ENCODE results near the gene SPDYA. TPM values are rescaled to one million over a fixed set of nuclear protein-coding genes. Genes with fewer than 3 reads are reported as not detected.

Gene SPDYA
- total and polyA plus RNA-seq, 2 of the 13 experiments (the other 11 are each of a cell fraction or from before 2014, with no cell fraction given), result 0.32 to 0.75 TPM

- TF ChIP-seq REST (IDR thresholded peaks at IDR 0.05; ENCODE audit: borderline replicate concordance in 1 of 2, low read depth in 1 of 2, low read length in 2 of 2) (0 out of 4 replicates have a peak, but pooled peaks of 1 of the 2 experiments have one; percentile 48), CENPT (CRISPR knock-in tag; IDR thresholded peaks at IDR 0.05; ENCODE audit: low read depth) (peak; percentile 60; the same call in 1 of the 2 replicates), TFAP4 (IDR thresholded peaks at IDR 0.05; ENCODE audit: borderline replicate concordance, low read depth) (peak; percentile 75; the same call in 1 of the 2 replicates), EED (CRISPR knock-in tag; IDR thresholded peaks at IDR 0.05) (peak; percentile 93), NBN (conservative IDR thresholded peaks at IDR 0.05) (no peak), ZNF614 (CRISPR knock-in tag; IDR thresholded peaks at IDR 0.05; ENCODE audit: borderline replicate concordance) (peak; percentile 97; the same call in 1 of the 2 replicates), DDIT3 (CRISPR knock-in tag; IDR thresholded peaks at IDR 0.05) (no peak; the same call in 1 of the 2 replicates), HNRNPL (IDR thresholded peaks at IDR 0.05; ENCODE audit: low read depth, low read length) (no peak), FOXP4 (CRISPR knock-in tag; IDR thresholded peaks at IDR 0.05) (peak; percentile 77), CC2D1A (CRISPR knock-in tag; IDR thresholded peaks at IDR 0.05) (peak; percentile 13; the same call in 1 of the 2 replicates), KLF12 (CRISPR knock-in tag; IDR thresholded peaks at IDR 0.05; ENCODE audit: borderline replicate concordance) (peak; percentile 72; the same call in 1 of the 2 replicates), NRL (CRISPR knock-in tag; IDR thresholded peaks at IDR 0.05; ENCODE audit: borderline replicate concordance) (peak; percentile 58; the same call in 1 of the 2 replicates), ZNF350 (CRISPR knock-in tag; IDR thresholded peaks at IDR 0.05; ENCODE audit: borderline replicate concordance, low read depth) (peak; percentile 99), PHF8 (CRISPR knock-in tag; IDR thresholded peaks at IDR 0.05) (peak; percentile 99), ZBTB44 (CRISPR knock-in tag; IDR thresholded peaks at IDR 0.05) (peak; percentile 91; the same call in 1 of the 2 replicates), REL (CRISPR knock-in tag; conservative IDR thresholded peaks at IDR 0.05) (peak; percentile 82), ZNF160 (CRISPR knock-in tag; IDR thresholded peaks at IDR 0.05) (peak; percentile 85; the same call in 1 of the 2 replicates), MLX (CRISPR knock-in tag; IDR thresholded peaks at IDR 0.05) (peak; percentile 82; the same call in 1 of the 2 replicates), PCBP2 (optimal IDR thresholded peaks at IDR 0.05; ENCODE audit: low read depth, low read length, poor library complexity, severe bottlenecking) (no peak)
These were observed 59.7 kb downstream of the SPDYA start, which contains the start of gene TRMT61B (continued) for GRCh38 chr2:28870146-28870891.

All from HepG2 (cell line).